GM23248 (cell line): ENCODE measurements around the gene GEN1. TPM values are rescaled to one million over a fixed set of nuclear protein-coding genes. Genes with fewer than 3 reads are reported as not detected.

Experiments used
- DNase-seq: peaks from one replicate; pipeline ENCODE4 v3.0.0-alpha.2; 2015
- H2AFZ ChIP-seq: fragments of 200-600 bp; sonication (generic); 2 replicates; pipeline ENCODE4 v1.6.1; 2016; ENCODE audit warnings: antibody characterized with exemption
- H3F3A ChIP-seq: fragments of 200-600 bp; sonication (generic); 2 replicates; pipeline ENCODE4 v1.6.1; 2016; ENCODE audit warnings: mild to moderate bottlenecking, antibody characterized with exemption, mixed run types; ENCODE audit not compliant: insufficient read depth
- H3K27ac ChIP-seq: fragments of 200-600 bp; sonication (generic); 2 replicates; pipeline ENCODE4 v1.5.1; 2016; ENCODE audit warnings: mild to moderate bottlenecking
- H3K27me3 ChIP-seq: fragments of 200-600 bp; sonication (generic); replicated peaks from 2 replicates; pipeline ENCODE4 v1.6.1; 2016; ENCODE audit warnings: mild to moderate bottlenecking; ENCODE audit not compliant: insufficient read depth
- H3K36me3 ChIP-seq: fragments of 200-600 bp; sonication (generic); 2 replicates; pipeline ENCODE4 v1.6.1; 2016; ENCODE audit warnings: low read depth, mild to moderate bottlenecking
- H3K4me1 ChIP-seq: fragments of 200-600 bp; sonication (generic); 2 replicates; pipeline ENCODE4 v1.6.1; 2016; ENCODE audit warnings: mild to moderate bottlenecking; ENCODE audit not compliant: insufficient read depth
- H3K4me2 ChIP-seq: fragments of 200-600 bp; sonication (generic); one replicate; pipeline ENCODE4 v1.6.1; 2016; ENCODE audit warnings: mild to moderate bottlenecking; ENCODE audit not compliant: unreplicated experiment
- H3K4me3 ChIP-seq: fragments of 200-600 bp; sonication (generic); 2 replicates; pipeline ENCODE4 v1.5.1; 2016; ENCODE audit warnings: mild to moderate bottlenecking
- H3K79me2 ChIP-seq: fragments of 200-600 bp; sonication (generic); 2 replicates; pipeline ENCODE4 v1.6.1; 2016; ENCODE audit warnings: mild to moderate bottlenecking; ENCODE audit not compliant: insufficient read depth
- H3K9ac ChIP-seq: fragments of 200-600 bp; sonication (generic); 2 replicates; pipeline ENCODE4 v1.6.1; 2016; ENCODE audit warnings: mild to moderate bottlenecking
- H3K9me2 ChIP-seq: fragments of 200-600 bp; sonication (generic); 2 replicates; pipeline ENCODE4 v1.6.1; 2016; ENCODE audit warnings: mixed run types, mild to moderate bottlenecking, moderate library complexity; ENCODE audit not compliant: insufficient read depth
- H3K9me3 ChIP-seq: fragments of 200-600 bp; sonication (generic); one replicate; pipeline ENCODE4 v1.6.1; 2017; ENCODE audit warnings: low read depth
- H4K20me1 ChIP-seq: fragments of 200-600 bp; sonication (generic); 2 replicates; pipeline ENCODE4 v1.6.0; 2016; ENCODE audit not compliant: insufficient read depth
- EZH2 ChIP-seq: fragments of 200-600 bp; sonication (generic); IDR thresholded peaks from 2 replicates; pipeline ENCODE4 v1.6.1; 2018; ENCODE audit warnings: antibody characterized with exemption, mild to moderate bottlenecking; ENCODE audit not compliant: insufficient read depth, poor library complexity, severe bottlenecking
- EZH2phosphoT487 ChIP-seq: fragments of 200-600 bp; sonication (generic); IDR thresholded peaks from 2 replicates; pipeline ENCODE4 v1.6.1; 2018; ENCODE audit warnings: antibody characterized with exemption, moderate library complexity, mild to moderate bottlenecking, low read depth; ENCODE audit not compliant: insufficient read depth
- WGBS, 2 experiments: methylation state at CpG; one replicate each; pipeline ENCODE4 v1.1.6; 2015 to 2017; ENCODE audit warnings: low lambda C conversion rate in 2 of 2, low coverage in 1 of 2; ENCODE audit errors: missing lambda C conversion rate in 2 of 2; 5-methylcytosine and 5-hydroxymethylcytosine counted together
- in situ Hi-C: fragments of 300-500 bp; cut with MboI; formaldehyde crosslinking; loops from 2 replicates; pipeline ENCODE4 v1.15.0; 2020
- polyA plus RNA-seq: library from polyadenylated mRNA; unstranded; fragments of >200 nt; fragmentation: Nextera tagmentation; extraction: Ambion mirVana; gene quantifications from 2 replicates; pipeline ENCODE4 v1.2.1, GENCODE V29; 2016
- total RNA-seq: library from RNA; depleted of rRNA; stranded (reverse); fragments of >200 nt; shearing (Covaris generic); gene quantifications from 2 replicates; pipeline ENCODE4 v1.2.3, GENCODE V29; 2014

Gene GEN1
- total and polyA plus RNA-seq, 2 experiments from 2014 or later, result 3.9 to 10.2 TPM

- 50 to 71% methylated on average over 2 of the region's 2 CpGs for WGBS, 2 experiments
- in situ Hi-C loops, result no loop called here
Observed at GRCh38 chr2:17791817-17792130, 37.8 kb downstream of the GEN1 start.

GRCh38 chr2:17792515-17792914 is 38.6 kb downstream of the GEN1 start:
- H3K79me2 ChIP-seq, result no peaks in the 10 kb centered on the region
- DNase-seq, result no peak
- WGBS, 2 experiments, result 10 to 17% methylated on average over 1 of the region's 1 CpG

More at GRCh38 chr2:17791817-17792130, 37.8 kb downstream of the GEN1 start:
- Histone ChIP-seq H3K9ac (no peak overlapping the region), H3K9me2 (no peaks in the 10 kb centered on the region), H3K36me3 (no peaks in the 10 kb centered on the region), H3K4me2 (no peak overlapping the region), H3K79me2 (no peaks in the 10 kb centered on the region), H3K27ac (no peak overlapping the region), H3K4me1 (peaks cover 6% of the 10 kb centered on the region; the same call in 1 of the 2 replicates), H3K4me3 (no peak overlapping the region), H3K9me3 (no peaks in the 10 kb centered on the region), H4K20me1 (no peaks in the 10 kb centered on the region), H3K27me3 (no peaks in the 10 kb centered on the region), H3F3A (peaks cover 9% of the 10 kb centered on the region; the same call in 1 of the 2 replicates), H2AFZ (no peak overlapping the region)
- TF ChIP-seq EZH2phosphoT487 (no peak), EZH2 (no peak)
- DNase-seq, result peak; percentile 18

GRCh38 chr2:17793296-17793695 is 39.4 kb downstream of the GEN1 start:
- no peaks in the 10 kb centered on the region for H3K27me3 ChIP-seq
- no peak overlapping the region for H3K27ac ChIP-seq

More at GRCh38 chr2:17792515-17792914, 38.6 kb downstream of the GEN1 start:
- H3K9me3 ChIP-seq, result no peaks in the 10 kb centered on the region
- H3K9ac ChIP-seq, result no peak overlapping the region
- H2AFZ ChIP-seq, result no peak overlapping the region
- no peaks in the 10 kb centered on the region for H3K27me3 ChIP-seq
- peaks cover 9% of the 10 kb centered on the region; the same call in 1 of the 2 replicates for H3F3A ChIP-seq
- H4K20me1 ChIP-seq, result no peaks in the 10 kb centered on the region
- peaks cover 6% of the 10 kb centered on the region; the same call in 1 of the 2 replicates for H3K4me1 ChIP-seq
- no peaks in the 10 kb centered on the region for H3K9me2 ChIP-seq
- no peak for TF ChIP-seq EZH2phosphoT487
- H3K4me2 ChIP-seq, result no peak overlapping the region
- no peaks in the 10 kb centered on the region for H3K36me3 ChIP-seq
- H3K27ac ChIP-seq, result no peak overlapping the region
- in situ Hi-C loops, result no loop called here
- no peak overlapping the region for H3K4me3 ChIP-seq

GRCh38 chr2:17793803-17794354 is 39.9 kb downstream of the GEN1 start:
- no peak overlapping the region for H3K4me2 ChIP-seq
- H3K79me2 ChIP-seq, result no peaks in the 10 kb centered on the region
- H3K9ac ChIP-seq, result no peak overlapping the region
- peaks cover 9% of the 10 kb centered on the region; the same call in 1 of the 2 replicates for H3F3A ChIP-seq
- H3K9me3 ChIP-seq, result no peaks in the 10 kb centered on the region
- no peak overlapping the region for H2AFZ ChIP-seq
- in situ Hi-C loops, result no loop called here
- peaks cover 6% of the 10 kb centered on the region; the same call in 1 of the 2 replicates for H3K4me1 ChIP-seq
- H3K27ac ChIP-seq, result no peak overlapping the region
- H3K27me3 ChIP-seq, result no peaks in the 10 kb centered on the region
- H3K36me3 ChIP-seq, result no peaks in the 10 kb centered on the region
- TF ChIP-seq EZH2, result no peak
- TF ChIP-seq EZH2phosphoT487, result no peak
- 81% methylated on average over 6 of the region's 6 CpGs for whole genome bisulfite sequencing, 2 experiments
- H3K9me2 ChIP-seq, result no peaks in the 10 kb centered on the region
- DNase-seq, result peak; percentile 41
- H4K20me1 ChIP-seq, result no peaks in the 10 kb centered on the region
- H3K4me3 ChIP-seq, result no peak overlapping the region

More at GRCh38 chr2:17793296-17793695, 39.4 kb downstream of the GEN1 start:
- Histone ChIP-seq H4K20me1 (no peaks in the 10 kb centered on the region), H3K9me2 (no peaks in the 10 kb centered on the region), H3K4me3 (no peak overlapping the region), H3K4me2 (no peak overlapping the region), H3K4me1 (peaks cover 6% of the 10 kb centered on the region; the same call in 1 of the 2 replicates), H3K36me3 (no peaks in the 10 kb centered on the region), H3F3A (peaks cover 9% of the 10 kb centered on the region; the same call in 1 of the 2 replicates), H2AFZ (no peak overlapping the region), H3K9ac (no peak overlapping the region), H3K79me2 (no peaks in the 10 kb centered on the region), H3K9me3 (no peaks in the 10 kb centered on the region)
- TF ChIP-seq EZH2phosphoT487 (no peak), EZH2 (no peak)
- 51 to 56% methylated on average over 4 of the region's 4 CpGs for WGBS, 2 experiments
- DNase-seq, result no peak
- in situ Hi-C loops, result no loop called here
